T-helper 9 cell (primary cell): ENCODE measurements around the gene CDK5RAP1.
A peak's percentile ranks its signal among the peaks of the same experiment; 100 is the strongest.

Experiments
- DNase-seq: peaks from one replicate; pipeline ENCODE4 v3.0.0-alpha.2; 2020

Gene CDK5RAP1

GRCh38 chr20:33373735-33374605 is 27.3 kb downstream of the CDK5RAP1 start:
- DNase-seq: no peak

- no peak for DNase-seq
Measured at GRCh38 chr20:33372993-33373441, 28.3 kb downstream of the CDK5RAP1 start.

- peak; percentile 67 for DNase-seq
Measured at GRCh38 chr20:33370291-33370690, 31.0 kb downstream of the CDK5RAP1 start.

- no peak for DNase-seq
Measured at GRCh38 chr20:33362898-33363297, 38.4 kb downstream of the CDK5RAP1 start.

- no peak for DNase-seq
Measured at GRCh38 chr20:33359399-33360261, 41.7 kb downstream of the CDK5RAP1 start.

- DNase-seq: no peak
Measured at GRCh38 chr20:33353013-33353402, 48.3 kb downstream of the CDK5RAP1 start.

- DNase-seq: no peak
Measured at GRCh38 chr20:33352258-33353012, 48.9 kb downstream of the CDK5RAP1 start.

- DNase-seq: no peak
Measured at GRCh38 chr20:33351696-33352095, 49.6 kb downstream of the CDK5RAP1 start.

- no peak for DNase-seq
Measured at GRCh38 chr20:33349493-33349892, 51.8 kb downstream of the CDK5RAP1 start.

- DNase-seq: no peak
Measured at GRCh38 chr20:33348136-33348937, 53.0 kb downstream of the CDK5RAP1 start.

GRCh38 chr20:33345342-33345741 is 56.0 kb downstream of the CDK5RAP1 start:
- DNase-seq: no peak

GRCh38 chr20:33343521-33343920 is 57.8 kb downstream of the CDK5RAP1 start:
- no peak for DNase-seq

GRCh38 chr20:33339515-33340058 is 61.7 kb downstream of the CDK5RAP1 start:
- DNase-seq: no peak

- no peak for DNase-seq
Measured at GRCh38 chr20:33338467-33339258, 62.7 kb downstream of the CDK5RAP1 start.

- DNase-seq: no peak
Measured at GRCh38 chr20:33337531-33338165, 63.7 kb downstream of the CDK5RAP1 start.

- no peak for DNase-seq
Measured at GRCh38 chr20:33337119-33337518, 64.2 kb downstream of the CDK5RAP1 start.

GRCh38 chr20:33336375-33336774 is 64.9 kb downstream of the CDK5RAP1 start:
- no peak for DNase-seq

GRCh38 chr20:33334111-33334510 is 67.2 kb downstream of the CDK5RAP1 start:
- no peak for DNase-seq

- DNase-seq: no peak
Measured at GRCh38 chr20:33333616-33334015, 67.7 kb downstream of the CDK5RAP1 start.

- DNase-seq: no peak
Measured at GRCh38 chr20:33332905-33333456, 68.3 kb downstream of the CDK5RAP1 start.
